HepG2 (cell line): ENCODE data around the gene PSMB3. TPM values are rescaled to one million over a fixed set of nuclear protein-coding genes. Genes with fewer than 3 reads are reported as not detected.

Experiments used
- ATAC-seq: fragments of 200-7000 bp; cut with Tn5 transposase; 3 replicates; pipeline ENCODE4 v1.9.1; 2020; ENCODE audit warnings: mild to moderate bottlenecking, moderate library complexity
- BruUV-seq: library from RNA; stranded (reverse); fragments of 400-500 nt; replicated peaks from 2 replicates; lab custom pipeline; 2021; lab: Mats Ljungman, UMichigan
- CTCF ChIA-PET: fragments of 300-600 bp; formaldehyde crosslinking; extraction: SDS; loops from one replicate; lab custom pipeline; 2021; ENCODE audit warnings: low total read pairs, inconsistent platforms, low intra/inter-chr PET ratio; lab: Yijun Ruan, JAX
- POLR2A ChIA-PET: fragments of 350-600 bp; sonication (Branson Sonifier 250); formaldehyde crosslinking; loops from one replicate; lab custom pipeline; 2020; ENCODE audit warnings: antibody characterized with exemption, inconsistent platforms; lab: Yijun Ruan, JAX
- DNase-seq: peaks from one replicate; pipeline ENCODE4 v3.0.0-alpha.2; 2015; ENCODE audit warnings: low spot score
- FAIRE-seq: peaks from 3 replicates; lab custom pipeline; 2011; peaks lifted over from hg19 to GRCh38; lab: Jason Lieb, UNC
- H2AFZ ChIP-seq: one replicate; pipeline ENCODE4 v1.6.1; 2011; ENCODE audit warnings: low read length, inconsistent platforms
- H3K27ac ChIP-seq: fragments of 300-600 bp; 3 replicates; pipeline ENCODE4 v1.8.0; 2011; ENCODE audit warnings: mixed run types, mild to moderate bottlenecking, mixed read lengths, low read length, inconsistent platforms; ENCODE audit not compliant: insufficient read depth; ENCODE audit errors: extremely low read length
- H3K27me3 ChIP-seq, 2 experiments: fragments of 200-600 bp in 1 of 2; 2 replicates in 1 of 2; 3 replicates in 1 of 2; pipeline versions ENCODE4 v1.6.0 to v1.8.0; 2011; ENCODE audit warnings: low read length in 2 of 2, mild to moderate bottlenecking in 2 of 2, moderate library complexity in 2 of 2, inconsistent platforms in 1 of 2; ENCODE audit not compliant: insufficient read depth in 2 of 2, control insufficient read depth in 1 of 2
- H3K36me3 ChIP-seq, 2 experiments: fragments of 200-600 bp in 1 of 2; replicated peaks in 1 of 2; 2 replicates in 1 of 2; 3 replicates in 1 of 2; pipeline versions ENCODE4 v1.5.1 to v1.8.0; 2011; ENCODE audit warnings: low read length in 2 of 2, inconsistent platforms in 1 of 2; ENCODE audit not compliant: insufficient read depth in 2 of 2, control insufficient read depth in 1 of 2
- H3K4me1 ChIP-seq: 2 replicates; pipeline ENCODE4 v1.5.1; 2012; ENCODE audit warnings: low read length, inconsistent platforms; ENCODE audit not compliant: insufficient read depth
- H3K4me2 ChIP-seq: 2 replicates; pipeline ENCODE4 v1.6.0; 2011; ENCODE audit warnings: low read depth, low read length, inconsistent platforms
- H3K4me3 ChIP-seq, 3 experiments: fragments of 200-600 bp in 1 of 3; sonication (generic), shearing (Covaris generic) in 1 of 3; replicated peaks in 1 of 3; 2 replicates each; pipeline ENCODE4 v1.5.1; 2011 to 2016; ENCODE audit warnings: low read length in 3 of 3, inconsistent platforms in 2 of 3, low read depth in 2 of 3, mild to moderate bottlenecking in 2 of 3, control low read depth in 1 of 3, mixed read lengths in 1 of 3; ENCODE audit not compliant: insufficient read depth in 1 of 3
- H3K79me2 ChIP-seq: one replicate; pipeline ENCODE4 v1.6.1; 2011; ENCODE audit warnings: low read length, inconsistent platforms; ENCODE audit not compliant: insufficient read depth
- H3K9ac ChIP-seq: 2 replicates; pipeline ENCODE4 v1.6.0; 2011; ENCODE audit warnings: mild to moderate bottlenecking, low read depth, low read length, inconsistent platforms; ENCODE audit not compliant: insufficient read depth
- H3K9me3 ChIP-seq: 2 replicates; pipeline ENCODE4 v1.5.1; 2012; ENCODE audit warnings: mild to moderate bottlenecking, low read length
- H4K20me1 ChIP-seq: 2 replicates; pipeline ENCODE4 v1.6.0; 2011; ENCODE audit warnings: inconsistent platforms, mild to moderate bottlenecking, low read length, moderate library complexity; ENCODE audit not compliant: insufficient read depth
- CCDC6 ChIP-seq: sonication (generic); formaldehyde crosslinking; IDR thresholded peaks from 2 replicates; pipeline ENCODE4 v1.8.1; 2022; ENCODE audit warnings: mild to moderate bottlenecking, missing genetic modification reagents, moderate library complexity
- FOXA3 ChIP-seq: IDR thresholded peaks from 2 replicates; pipeline ENCODE4 v1.6.1; 2016; ENCODE audit warnings: missing genetic modification reagents, missing compliant biosample characterization
- PITX1 ChIP-seq: sonication (generic); formaldehyde crosslinking; IDR thresholded peaks from 2 replicates; pipeline ENCODE4 v1.5.1; 2020; ENCODE audit warnings: mild to moderate bottlenecking, missing genetic modification reagents
- ZNF121 ChIP-seq: sonication (generic); formaldehyde crosslinking; IDR thresholded peaks from 2 replicates; pipeline ENCODE4 v1.5.0; 2020; ENCODE audit warnings: mild to moderate bottlenecking, missing genetic modification reagents
- ZNF615 ChIP-seq: sonication (generic); formaldehyde crosslinking; IDR thresholded peaks from 2 replicates; pipeline ENCODE4 v1.5.0; 2020; ENCODE audit warnings: mild to moderate bottlenecking, missing genetic modification reagents, borderline replicate concordance
- ZNF770 ChIP-seq: sonication (generic); formaldehyde crosslinking; IDR thresholded peaks from 2 replicates; pipeline ENCODE4 v1.5.0; 2020; ENCODE audit warnings: mild to moderate bottlenecking, missing genetic modification reagents
- WGBS: methylation state at CpG from one replicate; pipeline ENCODE4 v1.1.6; 2017; ENCODE audit warnings: low lambda C conversion rate; 5-methylcytosine and 5-hydroxymethylcytosine counted together
- in situ Hi-C: cut with HindIII; loops from 2 replicates; pipeline ENCODE4 v1.10.0; 2017; ENCODE audit warnings: low pct_unique_long_range_greater_than_20kb; ENCODE audit not compliant: extremely low pct_ligation_motif_present
- intact Hi-C: fragments of 100-400 bp; cut with micrococcal nuclease; formaldehyde crosslinking; loops from one replicate; pipeline ENCODE4 v1.10.0; 2022; ENCODE audit not compliant: unreplicated experiment
- polyA plus RNA-seq, 8 experiments: library from polyadenylated mRNA; depleted of rRNA in 3 of 8; stranded (reverse) in 7 of 8; unstranded in 1 of 8; fragments of >200 nt; fragmentation: Illumina TruSeq in 4 of 8; extraction: Trizol in 4 of 8; gene quantifications; 2 replicates each; pipeline versions ENCODE4 v1.2.1 to v1.2.3, GENCODE V29; 2011 to 2016; ENCODE audit warnings: low read depth in 4 of 8, missing spikeins in 1 of 8, mixed read lengths in 1 of 8; ENCODE audit not compliant: insufficient read depth in 1 of 8
- total RNA-seq, 5 experiments: library from RNA; depleted of rRNA; stranded (reverse); fragments of >200 nt; fragmentation: Illumina TruSeq; extraction: Trizol; gene quantifications; 2 replicates each; pipeline ENCODE4 v1.2.3, GENCODE V29; 2016; ENCODE audit warnings: low read depth in 1 of 5

PSMB3 gene
- total and polyA plus RNA-seq, 2 of the 13 experiments (the other 11 are each of a cell fraction or from before 2014, with no cell fraction given), result 366 to 517 TPM

- ChIA-PET POLR2A (interaction anchor here (0.8 to 2.8 kb wide), 7 partner anchors 13 to 61 kb away, joined by 3 to 43 read pairs (median 19); partner anchors contain the start of genes MLLT6 and PSMB3), CTCF (interaction anchor here (1.1 to 3.6 kb wide), 2 partner anchors 54 to 127 kb away, joined by 4 to 37 read pairs; partner anchors contain the start of gene SRCIN1)
- peak overlapping the region; percentile 92 for H3K4me2 ChIP-seq
- TF ChIP-seq PITX1 (CRISPR knock-in tag) (0 out of 2 replicates have a peak, but pooled peaks have one; percentile 1), CCDC6 (CRISPR knock-in tag) (no peak), FOXA3 (CRISPR knock-in tag) (no peak), ZNF121 (CRISPR knock-in tag) (0 out of 2 replicates have a peak, but pooled peaks have one; percentile 35), ZNF615 (CRISPR knock-in tag) (0 out of 2 replicates have a peak, but pooled peaks have one; percentile 50), ZNF770 (CRISPR knock-in tag) (peak; percentile 90; the same call in 1 of the 2 replicates)
- ATAC-seq, result no peak
- H3K79me2 ChIP-seq, result peaks cover 26% of the 10 kb centered on the region
- in situ Hi-C loops, result loop anchor here (5.0 kb wide), 1 partner anchor 55 kb away; no protein-coding TSS in a partner anchor
- DNase-seq, result no peak
- 91% methylated on average over 6 of the region's 7 CpGs for WGBS
- no peak overlapping the region for H2AFZ ChIP-seq
- no peak overlapping the region; the same call in 1 of the 2 replicates for H3K9ac ChIP-seq
- H3K27ac ChIP-seq, result no peak overlapping the region
- no peak for FAIRE-seq
- H3K36me3 ChIP-seq, result peaks cover 12 to 33% of the 10 kb centered on the region in 2 experiments
- H3K4me1 ChIP-seq, result peaks cover 54% of the 10 kb centered on the region
- no peaks in the 10 kb centered on the region for H3K27me3 ChIP-seq
- H3K4me3 ChIP-seq, result 0 out of 6 replicates have a peak overlapping the region, but pooled peaks of 1 of the 3 experiments have one; percentile 95
- intact Hi-C loops, result no loop called here
- H3K9me3 ChIP-seq, result no peaks in the 10 kb centered on the region
- BruUV-seq, result no TSS peak
- peaks cover 20% of the 10 kb centered on the region; the same call in 1 of the 2 replicates for H4K20me1 ChIP-seq
Measured at GRCh38 chr17:38732376-38733281, 19.9 kb upstream of the PSMB3 start.
